ENCODE results near the gene SNAP25.

SNAP25 gene

DNA sequence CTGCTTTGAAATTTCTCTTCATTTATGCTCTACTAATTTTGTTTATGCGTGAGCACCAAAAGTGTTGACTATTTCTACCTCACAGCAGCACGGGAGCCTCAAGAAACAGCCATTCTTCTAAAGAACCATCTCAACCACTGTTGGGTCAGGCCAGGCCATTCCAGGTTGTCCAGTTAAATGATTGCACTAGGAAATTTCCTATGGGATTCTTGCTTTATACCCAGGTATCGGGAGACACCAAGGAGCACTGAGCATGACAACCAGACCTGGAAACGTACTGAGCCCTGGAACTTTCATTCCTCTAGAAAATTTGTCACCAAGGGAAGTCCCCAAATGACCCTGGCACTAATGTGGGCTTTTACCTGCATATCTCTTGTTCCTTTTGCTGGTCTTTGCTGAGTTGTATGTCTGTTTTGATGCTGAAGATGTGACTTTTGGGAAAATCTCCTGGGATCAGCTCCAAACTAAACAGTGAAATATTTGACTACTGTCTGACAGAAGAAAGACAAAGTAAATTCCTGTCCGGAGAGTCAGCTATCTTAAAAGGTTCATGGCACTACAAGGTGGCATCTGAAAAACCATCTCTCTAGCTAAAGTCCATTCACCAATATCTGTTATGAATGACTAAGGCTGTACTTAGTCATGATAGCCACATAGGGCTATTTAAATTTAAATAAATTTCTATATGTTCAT is 70.5 kb downstream of the SNAP25 start:
- in situ Hi-C loops (cut with MboI; ENCODE audit: low sequenced_read_pairs, unreplicated experiment), result no loop called here
- DNase-seq (ENCODE audit: low spot score), result no peak
- TF ChIP-seq, protein P1, sequence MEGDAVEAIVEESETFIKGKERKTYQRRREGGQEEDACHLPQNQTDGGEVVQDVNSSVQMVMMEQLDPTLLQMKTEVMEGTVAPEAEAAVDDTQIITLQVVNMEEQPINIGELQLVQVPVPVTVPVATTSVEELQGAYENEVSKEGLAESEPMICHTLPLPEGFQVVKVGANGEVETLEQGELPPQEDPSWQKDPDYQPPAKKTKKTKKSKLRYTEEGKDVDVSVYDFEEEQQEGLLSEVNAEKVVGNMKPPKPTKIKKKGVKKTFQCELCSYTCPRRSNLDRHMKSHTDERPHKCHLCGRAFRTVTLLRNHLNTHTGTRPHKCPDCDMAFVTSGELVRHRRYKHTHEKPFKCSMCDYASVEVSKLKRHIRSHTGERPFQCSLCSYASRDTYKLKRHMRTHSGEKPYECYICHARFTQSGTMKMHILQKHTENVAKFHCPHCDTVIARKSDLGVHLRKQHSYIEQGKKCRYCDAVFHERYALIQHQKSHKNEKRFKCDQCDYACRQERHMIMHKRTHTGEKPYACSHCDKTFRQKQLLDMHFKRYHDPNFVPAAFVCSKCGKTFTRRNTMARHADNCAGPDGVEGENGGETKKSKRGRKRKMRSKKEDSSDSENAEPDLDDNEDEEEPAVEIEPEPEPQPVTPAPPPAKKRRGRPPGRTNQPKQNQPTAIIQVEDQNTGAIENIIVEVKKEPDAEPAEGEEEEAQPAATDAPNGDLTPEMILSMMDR (IDR thresholded peaks at IDR 0.05; ENCODE audit: borderline replicate concordance, control extremely low read depth, extremely low read depth, insufficient read depth, missing control alignments), result no peak

DNA sequence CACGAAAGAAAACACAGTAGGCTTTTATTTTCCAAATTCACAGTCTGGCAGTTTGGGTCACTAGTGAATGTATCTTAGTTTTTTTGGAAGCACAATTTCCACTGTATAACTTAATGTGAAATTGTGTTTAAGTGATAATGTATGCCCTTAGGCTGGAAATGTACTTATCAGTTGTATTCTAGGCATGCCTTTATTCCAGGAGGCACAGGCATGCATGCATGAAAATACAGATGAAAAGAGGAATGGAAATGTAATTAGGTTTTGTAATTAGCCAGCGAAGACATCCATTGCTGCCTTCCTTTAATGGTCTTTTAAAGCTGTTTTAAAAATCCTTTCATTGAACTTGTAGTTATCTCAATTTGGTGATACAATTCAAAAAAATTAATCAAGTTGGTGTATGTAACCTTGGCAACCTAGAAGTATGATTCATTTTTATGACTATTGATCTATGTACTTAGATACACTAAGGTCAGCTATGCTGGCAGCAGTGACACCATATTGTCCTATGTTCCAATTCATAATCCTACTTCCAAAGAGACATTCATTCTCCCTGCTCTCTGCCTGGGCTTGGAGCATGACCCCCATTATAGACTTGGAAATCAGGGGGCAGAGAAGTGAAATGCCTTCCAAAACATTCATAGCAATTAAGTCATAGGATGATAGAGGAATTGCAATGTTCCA is 73.1 kb downstream of the SNAP25 start:
- in situ Hi-C loops (cut with MboI; ENCODE audit: low sequenced_read_pairs, unreplicated experiment), result no loop called here
- TF ChIP-seq, protein P1 (IDR thresholded peaks at IDR 0.05; ENCODE audit: borderline replicate concordance, control extremely low read depth, extremely low read depth, insufficient read depth, missing control alignments), result no peak
- DNase-seq (ENCODE audit: low spot score), result no peak

DNA sequence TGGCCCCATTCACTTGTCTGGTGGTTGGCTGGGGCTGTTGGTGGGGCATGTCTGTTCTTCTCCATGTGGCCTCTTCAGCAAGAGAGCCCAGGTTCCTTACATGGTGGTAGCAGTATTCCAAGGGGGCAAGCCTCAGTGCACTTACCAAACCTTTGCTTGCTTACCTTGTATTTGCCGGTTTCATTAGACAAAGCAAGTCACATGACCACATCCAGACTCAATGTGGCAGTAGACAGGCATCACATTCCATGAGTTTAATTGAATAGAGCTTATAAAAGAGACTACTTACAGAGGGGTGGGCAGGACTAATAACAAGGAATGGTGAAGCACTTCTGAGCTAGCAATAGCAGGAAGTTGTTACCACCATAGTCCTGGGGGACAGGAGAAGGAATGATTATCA is 78.6 kb downstream of the SNAP25 start:
- TF ChIP-seq, protein P1 (IDR thresholded peaks at IDR 0.05; ENCODE audit: borderline replicate concordance, control extremely low read depth, extremely low read depth, insufficient read depth, missing control alignments), result no peak
- in situ Hi-C loops (cut with MboI; ENCODE audit: low sequenced_read_pairs, unreplicated experiment), result no loop called here
- DNase-seq (ENCODE audit: low spot score), result no peak

DNA sequence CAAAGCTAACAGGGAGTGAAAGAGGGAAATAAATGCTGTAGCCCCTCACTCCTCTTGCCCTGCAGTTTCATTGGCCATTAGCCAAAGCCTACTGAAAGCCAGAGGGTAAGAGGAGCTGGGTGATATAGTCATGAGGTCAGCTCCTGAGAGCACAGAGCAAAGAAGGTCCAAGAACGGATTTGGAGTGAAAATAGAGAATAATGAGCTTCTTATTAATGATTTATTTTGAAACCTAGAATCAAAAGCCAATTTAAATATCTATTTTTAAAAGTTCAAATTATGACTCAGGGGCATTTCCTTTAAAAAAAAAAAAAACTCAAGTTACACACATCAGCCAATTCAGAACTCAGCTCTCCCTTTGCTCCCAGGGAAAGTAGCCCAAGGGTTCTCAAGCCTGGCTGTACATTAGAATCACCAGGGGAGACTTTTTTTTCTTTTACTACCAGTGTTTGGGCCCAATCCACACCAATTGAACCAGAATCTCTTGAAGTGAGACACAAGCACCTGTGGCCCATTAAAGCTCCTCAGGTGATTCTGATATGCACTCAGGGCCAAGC is 79.1 kb downstream of the SNAP25 start:
- TF ChIP-seq, protein P1 (IDR thresholded peaks at IDR 0.05; ENCODE audit: borderline replicate concordance, control extremely low read depth, extremely low read depth, insufficient read depth, missing control alignments), result no peak
- DNase-seq (ENCODE audit: low spot score), result no peak
- in situ Hi-C loops (cut with MboI; ENCODE audit: low sequenced_read_pairs, unreplicated experiment), result no loop called here

DNA sequence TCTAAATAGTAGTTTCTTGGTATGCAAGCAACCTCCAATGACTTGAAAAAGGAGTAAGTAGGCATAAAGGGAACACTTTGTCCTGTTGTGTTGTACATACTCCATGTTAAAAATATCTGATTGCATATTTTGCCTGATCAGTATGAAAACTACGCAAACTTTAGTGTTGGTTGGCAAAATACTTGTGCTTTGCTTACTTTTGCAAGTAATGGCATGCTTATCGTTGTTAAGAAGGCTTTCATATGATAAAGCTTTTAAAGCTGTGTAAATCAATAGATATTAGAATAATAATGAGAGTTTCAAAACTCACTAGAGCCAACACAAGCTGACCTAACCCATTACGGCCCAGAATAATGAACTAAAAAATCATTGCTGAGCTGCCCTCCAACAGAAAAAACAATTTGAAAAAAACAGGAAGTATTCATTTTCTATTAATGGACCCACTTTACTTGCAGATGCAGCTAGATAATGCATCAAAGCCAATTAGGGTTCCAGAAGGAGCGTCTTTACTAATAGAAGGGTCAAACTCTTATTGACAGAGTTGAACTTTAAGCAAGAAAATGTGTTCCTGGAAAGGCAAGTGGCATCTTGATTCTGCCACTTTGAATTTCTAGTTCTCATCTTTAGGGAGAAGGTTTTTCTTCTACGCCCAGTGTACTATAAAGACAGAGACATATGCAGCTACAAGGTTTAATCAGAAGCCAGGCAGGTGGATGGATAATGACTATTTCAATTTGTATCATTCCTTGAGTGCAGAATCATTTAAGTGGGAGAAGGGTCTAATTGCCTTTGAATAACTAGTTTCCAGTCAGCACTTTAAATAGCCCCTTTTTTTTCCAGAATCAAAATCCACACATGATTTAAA is 82.2 kb downstream of the SNAP25 start:
- TF ChIP-seq, protein P1 (IDR thresholded peaks at IDR 0.05; ENCODE audit: borderline replicate concordance, control extremely low read depth, extremely low read depth, insufficient read depth, missing control alignments), result no peak

DNA sequence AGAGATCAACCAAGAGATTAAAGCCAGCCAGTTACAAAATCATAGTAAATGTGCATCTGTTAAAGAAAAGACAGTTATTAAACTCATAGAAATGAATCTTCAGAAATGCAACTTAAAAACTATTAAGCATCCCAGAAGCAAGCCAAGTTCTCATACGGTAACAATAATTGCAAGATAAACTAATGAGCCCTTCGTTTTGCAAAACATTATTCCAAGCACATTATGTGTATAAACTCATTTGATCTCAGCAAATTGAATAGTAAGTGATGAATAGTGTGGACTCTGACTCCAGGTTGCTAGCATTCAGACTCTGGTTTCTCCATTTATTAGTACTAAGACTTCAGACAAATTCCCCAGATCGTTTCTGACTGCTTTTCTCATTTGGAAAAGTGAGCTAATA is 85.2 kb downstream of the SNAP25 start:
- in situ Hi-C loops (cut with MboI; ENCODE audit: low sequenced_read_pairs, unreplicated experiment), result no loop called here
- TF ChIP-seq, protein P1 (IDR thresholded peaks at IDR 0.05; ENCODE audit: borderline replicate concordance, control extremely low read depth, extremely low read depth, insufficient read depth, missing control alignments), result no peak
- DNase-seq (ENCODE audit: low spot score), result no peak

More for the DNA sequence above, 82.2 kb downstream of the SNAP25 start:
- no peak for DNase-seq (ENCODE audit: low spot score)
- in situ Hi-C loops (cut with MboI; ENCODE audit: low sequenced_read_pairs, unreplicated experiment), result no loop called here

Measured in GM13976 (cell line).